Measurements from ENCODE around the gene TMEM117.

The TMEM117 gene

DNA sequence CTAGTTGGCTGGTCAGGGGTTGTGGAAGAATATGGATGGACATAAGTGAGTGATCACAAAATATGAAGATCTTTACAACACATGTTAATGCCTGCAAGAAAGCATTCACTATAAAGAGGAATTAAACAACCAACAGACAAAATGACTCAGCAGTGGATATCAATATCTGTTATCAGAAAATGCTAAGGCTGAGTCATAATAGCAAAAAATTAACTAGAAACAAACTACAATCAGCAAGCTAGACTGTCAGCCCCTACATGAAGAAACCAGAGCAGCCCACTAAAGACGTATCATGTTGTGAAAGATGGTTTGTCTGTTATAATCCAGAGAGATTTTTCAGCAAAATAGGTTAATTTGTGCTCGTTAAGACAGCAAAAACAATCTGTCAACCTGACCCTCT, 567.3 kb downstream of the TMEM117 start:
- no peak for DNase-seq

DNA sequence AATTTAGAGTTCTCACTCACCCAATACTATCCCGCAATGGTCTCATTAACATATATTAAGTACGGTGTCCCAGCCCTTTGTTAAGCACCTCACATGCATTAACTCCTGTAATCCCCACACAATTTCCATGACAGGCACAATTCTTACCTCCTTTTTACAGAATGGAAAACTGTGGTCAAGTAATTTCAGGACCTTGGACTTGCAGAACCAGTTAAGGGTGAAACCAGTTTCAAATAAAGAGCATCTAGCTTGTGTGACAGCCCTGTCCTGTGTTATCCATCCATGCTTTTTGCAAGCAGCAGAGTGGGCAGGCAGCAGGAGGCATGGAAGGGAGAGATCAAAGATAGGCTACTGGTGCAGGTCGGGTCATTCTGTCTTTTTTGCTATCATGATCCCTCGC, 569.4 kb downstream of the TMEM117 start:
- no peak for DNase-seq

DNA sequence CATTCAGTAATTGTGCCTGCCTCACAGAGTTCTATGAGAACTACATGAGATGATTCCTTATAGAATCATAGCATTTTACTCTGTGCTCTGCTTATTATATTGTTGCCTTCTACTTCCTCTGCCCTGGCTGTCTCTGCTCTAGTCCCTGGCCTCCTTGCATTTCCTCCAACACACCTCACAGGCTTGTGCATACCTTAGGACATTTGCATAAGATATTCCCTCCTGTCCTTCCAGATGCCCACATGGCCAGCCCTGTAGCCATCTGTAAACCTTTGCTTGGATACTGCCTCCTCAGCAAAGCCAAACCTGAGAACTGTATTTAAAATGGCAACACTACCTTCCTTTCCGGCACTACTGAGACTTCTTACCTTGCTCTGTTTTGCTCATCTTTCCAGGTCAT, 586.7 kb downstream of the TMEM117 start:
- no peak for DNase-seq

DNA sequence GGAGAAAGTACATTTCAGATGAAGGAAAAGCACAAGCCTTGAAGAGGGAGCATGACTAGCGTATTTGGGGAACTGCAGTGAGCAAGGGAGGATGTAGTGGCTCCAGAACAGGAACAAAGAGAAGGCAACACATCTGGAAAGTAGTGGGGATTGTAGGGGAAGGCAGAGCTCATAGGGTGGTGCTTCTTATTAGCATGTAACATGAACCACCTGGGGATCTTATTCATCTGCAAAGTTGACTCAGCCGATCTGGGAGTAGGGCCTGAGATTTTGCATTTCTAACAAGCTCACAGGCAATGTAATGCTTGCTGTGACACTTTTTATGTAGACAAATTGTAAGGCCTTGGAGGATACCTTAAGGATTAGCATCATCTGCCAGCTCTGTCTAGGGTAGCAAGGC, 592.9 kb downstream of the TMEM117 start:
- no peak for DNase-seq

DNA sequence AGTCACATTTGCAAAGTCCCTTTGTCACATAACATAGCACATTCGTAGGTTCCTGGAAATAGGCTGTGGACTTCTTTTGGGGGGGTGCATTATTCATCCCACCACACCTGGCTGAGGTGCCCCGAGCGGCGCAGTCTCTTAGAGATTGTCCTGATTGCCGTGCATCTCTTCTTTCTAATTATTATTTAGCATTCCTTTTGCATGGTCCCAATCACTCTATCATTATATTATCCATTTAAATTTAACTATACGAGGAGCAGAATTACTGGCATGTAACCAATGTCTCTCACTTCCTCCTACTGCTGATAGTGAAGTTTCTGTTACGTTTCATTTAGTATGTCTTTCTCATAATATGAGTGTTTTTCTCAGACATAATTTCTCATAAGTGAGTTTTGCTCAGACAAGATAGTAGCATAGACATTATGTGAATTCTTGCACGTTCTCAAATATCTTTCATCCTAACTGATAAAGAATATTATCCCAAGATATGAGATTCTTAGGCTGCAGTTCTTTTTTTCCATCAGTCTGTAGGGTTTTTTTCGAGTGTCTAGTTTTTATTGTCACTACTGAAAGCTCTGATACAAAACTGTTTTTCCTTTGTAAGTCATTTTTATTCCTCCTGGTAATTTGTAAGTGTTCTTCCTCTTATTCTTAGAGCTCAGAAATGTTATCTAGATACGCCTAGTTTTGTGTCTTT, 595.9 kb downstream of the TMEM117 start:
- no peak for DNase-seq

DNA sequence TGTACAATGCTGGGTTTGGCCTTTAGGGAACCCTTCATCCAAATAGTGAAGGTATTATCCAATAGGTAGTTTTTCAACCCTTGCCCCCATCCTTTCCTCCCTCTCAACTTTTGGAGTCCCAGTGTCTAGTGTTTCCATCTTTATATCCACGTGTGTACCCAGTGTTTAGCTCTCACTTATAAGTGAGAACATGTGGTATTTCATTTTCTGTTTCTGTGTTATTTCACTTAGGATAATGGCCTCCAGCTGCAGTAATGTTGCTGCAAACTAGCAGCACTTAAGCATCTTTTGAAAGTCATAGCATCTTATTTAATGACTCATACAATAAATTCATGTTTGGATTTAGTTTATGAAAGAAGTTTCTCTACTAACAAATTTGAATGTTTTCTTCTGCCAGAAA, 597.8 kb downstream of the TMEM117 start:
- DNase-seq, result no peak

DNA sequence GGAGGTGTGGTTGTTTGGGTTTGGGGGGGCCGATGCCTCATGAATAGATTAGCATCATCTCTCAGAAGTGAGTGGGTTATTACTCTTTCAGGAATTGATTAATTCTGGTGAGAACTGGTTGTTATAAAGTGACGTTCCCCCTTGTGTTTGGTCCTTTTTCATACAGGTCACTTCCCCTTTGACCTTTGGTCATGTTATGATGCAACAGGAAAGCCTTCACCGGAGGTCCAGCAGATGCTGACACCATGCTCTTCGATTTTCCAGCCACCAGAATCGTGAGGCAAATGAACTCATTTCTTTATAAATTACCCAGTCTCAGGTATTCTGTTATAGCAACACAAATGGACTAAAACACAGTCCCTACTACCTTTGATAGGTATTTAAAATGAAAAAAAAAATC, 600.9 kb downstream of the TMEM117 start:
- DNase-seq, result no peak

Data from NCI-H1694 (cell line).